ENCODE measurements around the gene VPS11. TPM values are rescaled to one million over a fixed set of nuclear protein-coding genes. Genes with fewer than 3 reads are reported as not detected.
A peak's percentile ranks its signal among the peaks of the same experiment; 100 is the strongest.

VPS11 gene
- total and polyA plus RNA-seq, 12 donors, result 15.7 to 44.2 (median 22.5) TPM

GRCh38 chr11:119116235-119116594, 48.6 kb downstream of the VPS11 start:
- TF ChIP-seq, protein P1, sequence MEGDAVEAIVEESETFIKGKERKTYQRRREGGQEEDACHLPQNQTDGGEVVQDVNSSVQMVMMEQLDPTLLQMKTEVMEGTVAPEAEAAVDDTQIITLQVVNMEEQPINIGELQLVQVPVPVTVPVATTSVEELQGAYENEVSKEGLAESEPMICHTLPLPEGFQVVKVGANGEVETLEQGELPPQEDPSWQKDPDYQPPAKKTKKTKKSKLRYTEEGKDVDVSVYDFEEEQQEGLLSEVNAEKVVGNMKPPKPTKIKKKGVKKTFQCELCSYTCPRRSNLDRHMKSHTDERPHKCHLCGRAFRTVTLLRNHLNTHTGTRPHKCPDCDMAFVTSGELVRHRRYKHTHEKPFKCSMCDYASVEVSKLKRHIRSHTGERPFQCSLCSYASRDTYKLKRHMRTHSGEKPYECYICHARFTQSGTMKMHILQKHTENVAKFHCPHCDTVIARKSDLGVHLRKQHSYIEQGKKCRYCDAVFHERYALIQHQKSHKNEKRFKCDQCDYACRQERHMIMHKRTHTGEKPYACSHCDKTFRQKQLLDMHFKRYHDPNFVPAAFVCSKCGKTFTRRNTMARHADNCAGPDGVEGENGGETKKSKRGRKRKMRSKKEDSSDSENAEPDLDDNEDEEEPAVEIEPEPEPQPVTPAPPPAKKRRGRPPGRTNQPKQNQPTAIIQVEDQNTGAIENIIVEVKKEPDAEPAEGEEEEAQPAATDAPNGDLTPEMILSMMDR (IDR thresholded peaks at IDR 0.05), result no peak
- H3K27me3 ChIP-seq, result no peaks in the 10 kb centered on the region
- H3K4me1 ChIP-seq, result peaks cover 0 to 30% (median 7%) of the 10 kb centered on the region in 9 donors
- DNase-seq (no peak), ATAC-seq (peak in 1 of 8 donors; percentile 5)
- H3K9me3 ChIP-seq, result no peaks in the 10 kb centered on the region
- peak overlapping the region in 6 of 10 donors; percentile 25 to 88 (median 43) for H3K27ac ChIP-seq
- 85 to 91% methylated on average over 10 of the region's 10 CpGs for WGBS, 2 donors
- peaks cover 0 to 69% (median 20%) of the 10 kb centered on the region in 9 donors for H3K36me3 ChIP-seq
- peak overlapping the region in 1 of 10 donors; percentile 35 for H3K4me3 ChIP-seq
- intact Hi-C loops (cut with DNase I), result no loop called here

- H3K9me3 ChIP-seq, result no peaks in the 10 kb centered on the region
- H3K27me3 ChIP-seq, result no peaks in the 10 kb centered on the region
- TF ChIP-seq, protein P1 (IDR thresholded peaks at IDR 0.05), result no peak
- peak overlapping the region in 5 of 10 donors; percentile 25 to 88 (median 47) for H3K27ac ChIP-seq
- peak overlapping the region in 1 of 10 donors; percentile 35 for H3K4me3 ChIP-seq
- H3K36me3 ChIP-seq, result peaks cover 0 to 66% (median 20%) of the 10 kb centered on the region in 9 donors
- intact Hi-C loops (cut with DNase I), result no loop called here
- WGBS, 2 donors, result 69 to 74% methylated on average over 5 of the region's 5 CpGs
- no peak for DNase-seq
- ATAC-seq, result no peak
- peaks cover 0 to 30% (median 7%) of the 10 kb centered on the region in 9 donors for H3K4me1 ChIP-seq
Observed at GRCh38 chr11:119116601-119117000, 49.0 kb downstream of the VPS11 start.

- Histone ChIP-seq H3K27ac (peak overlapping the region in 1 of 10 donors; percentile 88), H3K4me1 (peaks cover 1 to 32% (median 10%) of the 10 kb centered on the region in 9 donors), H3K4me3 (no peak overlapping the region), H3K36me3 (peaks cover 0 to 60% (median 20%) of the 10 kb centered on the region in 9 donors), H3K27me3 (no peaks in the 10 kb centered on the region), H3K9me3 (no peaks in the 10 kb centered on the region)
- ATAC-seq (no peak), DNase-seq (no peak)
- TF ChIP-seq, protein P1 (IDR thresholded peaks at IDR 0.05), result no peak
- WGBS, 2 donors, result 95% methylated on average over 3 of the region's 3 CpGs
- intact Hi-C loops (cut with DNase I), result no loop called here
Observed at GRCh38 chr11:119117004-119117706, 49.5 kb downstream of the VPS11 start.

DNA sequence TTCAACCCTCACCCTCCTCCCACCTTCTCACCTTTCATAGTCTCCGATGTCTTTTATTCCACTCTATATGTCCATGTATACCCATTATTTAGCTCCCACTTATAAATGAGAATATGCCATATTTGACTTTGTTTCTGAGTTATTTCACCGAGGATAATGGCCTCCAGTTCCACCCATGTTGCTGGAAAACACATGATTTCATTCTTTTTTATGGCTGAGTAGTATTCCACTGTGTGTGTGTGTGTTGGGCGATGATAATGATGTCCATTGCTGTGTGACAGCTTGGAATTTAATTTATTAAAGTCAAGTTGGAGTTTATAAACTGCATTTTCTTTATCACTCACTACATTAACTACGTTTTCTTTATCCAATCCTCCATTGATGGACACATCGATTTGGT, 50.6 kb downstream of the VPS11 start:
- H3K27me3 ChIP-seq, result no peaks in the 10 kb centered on the region
- H3K36me3 ChIP-seq, result peaks cover 0 to 50% (median 15%) of the 10 kb centered on the region in 9 donors
- TF ChIP-seq, protein P1 (IDR thresholded peaks at IDR 0.05), result no peak
- 97 to 99% methylated on average over 5 of the region's 5 CpGs for WGBS, 2 donors
- no peak overlapping the region for H3K27ac ChIP-seq
- H3K4me1 ChIP-seq, result peaks cover 6 to 40% (median 17%) of the 10 kb centered on the region in 9 donors
- no peak for ATAC-seq
- no peak overlapping the region for H3K4me3 ChIP-seq
- no peaks in the 10 kb centered on the region for H3K9me3 ChIP-seq
- intact Hi-C loops (cut with DNase I), result no loop called here
- no peak for DNase-seq
